Vagina (tissue), 2 donors: ENCODE results near the gene GALNT16. TPM values are rescaled to one million over a fixed set of nuclear protein-coding genes. Genes with fewer than 3 reads are reported as not detected.

ENCODE experiments used
- DNase-seq, 2 donors: peaks; one replicate each; pipeline ENCODE4 v3.0.0-alpha.2; 2017; ENCODE audit errors: extremely low spot score in 2 of 2
- H3K27ac ChIP-seq: fragments of 200-600 bp; sonication (generic); one replicate; pipeline ENCODE4 v1.5.1; 2019
- H3K27me3 ChIP-seq: fragments of 200-600 bp; sonication (generic); one replicate; pipeline ENCODE4 v1.5.1; 2019
- H3K36me3 ChIP-seq, 2 donors: fragments of 200-600 bp; sonication (generic); one replicate each; pipeline ENCODE4 v1.5.1; 2017 to 2019
- H3K4me1 ChIP-seq: fragments of 200-600 bp; sonication (generic); one replicate; pipeline ENCODE4 v1.5.1; 2019
- H3K4me3 ChIP-seq, 2 donors: fragments of 200-600 bp; sonication (generic); 1 replicate in 1 of 2; 2 replicates in 1 of 2; pipeline ENCODE4 v1.5.1; 2016 to 2019
- H3K9me3 ChIP-seq: fragments of 200-600 bp; sonication (generic); one replicate; pipeline ENCODE4 v1.5.1; 2019
- POLR2A ChIP-seq, 2 donors: fragments of 450-650 bp; IDR thresholded peaks; one replicate each; pipeline ENCODE4 v1.6.1; 2017; ENCODE audit warnings: antibody characterized with exemption in 2 of 2, mild to moderate bottlenecking in 2 of 2, moderate library complexity in 2 of 2
- POLR2AphosphoS5 ChIP-seq, 2 donors: sonication (generic); formaldehyde crosslinking; IDR thresholded peaks; one replicate each; pipeline ENCODE4 v1.9.0; 2017; ENCODE audit warnings: antibody characterized with exemption in 2 of 2, mild to moderate bottlenecking in 2 of 2, low read depth in 1 of 2; ENCODE audit not compliant: insufficient read depth in 1 of 2
- intact Hi-C: fragments of 100-400 bp; cut with DNase I; formaldehyde crosslinking; loops from one replicate; pipeline ENCODE4 v1.15.1; 2023
- total RNA-seq: library from RNA; depleted of rRNA; stranded (reverse); fragments of >200 nt; gene quantifications from one replicate; pipeline ENCODE4 v1.2.3, GENCODE V29; 2016
- TF ChIP-seq, protein P1 (sequence below), 3 experiments: fragments of 450-650 bp in 2 of 3; fragments of 200-600 bp in 1 of 3; sonication (generic) in 1 of 3; IDR thresholded peaks; one replicate each; pipeline ENCODE4 v1.5.1; 2017 to 2019; ENCODE audit warnings: antibody characterized with exemption in 3 of 3, mild to moderate bottlenecking in 2 of 3, moderate library complexity in 2 of 3

GALNT16 gene
- total RNA-seq, 1 donor from 2014 or later: 5.2 TPM

DNA sequence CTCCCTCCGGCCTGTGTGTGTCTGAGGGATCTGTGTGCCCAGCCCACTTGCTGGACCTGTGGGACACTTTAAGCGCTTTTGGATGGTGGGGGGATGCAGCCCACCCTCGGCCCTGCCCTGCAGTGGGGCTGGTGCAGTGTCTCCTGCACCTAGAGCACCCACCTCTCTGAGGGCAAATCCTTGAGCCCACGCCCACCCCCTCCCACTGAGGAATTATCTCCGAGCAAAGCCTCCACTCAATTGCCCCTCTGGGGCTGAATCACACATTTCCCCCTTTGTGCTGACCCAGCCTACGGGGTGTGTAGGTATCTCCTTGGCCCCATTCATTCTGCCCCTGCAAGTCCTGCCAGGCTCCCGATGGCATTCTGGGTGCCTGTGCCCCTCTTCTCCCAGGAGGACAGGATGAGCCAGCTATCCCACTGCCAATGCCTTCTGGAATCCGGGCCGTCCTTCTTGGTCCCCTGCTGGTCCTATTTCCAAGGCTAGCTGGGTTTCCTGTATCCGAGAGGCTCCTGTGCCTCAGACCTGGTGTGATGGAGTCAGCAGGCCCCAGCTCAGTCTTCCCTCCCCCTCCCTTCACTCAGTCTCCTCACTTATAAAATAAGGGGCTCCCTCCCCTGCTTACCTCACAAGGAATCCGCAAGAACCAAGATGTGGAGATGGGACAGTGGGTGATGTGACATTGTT, 89.3 kb downstream of the GALNT16 start:
- DNase-seq: no peak
- H3K9me3 ChIP-seq: no peaks in the 10 kb centered on the region
- intact Hi-C loops: no loop called here
- H3K27me3 ChIP-seq: no peaks in the 10 kb centered on the region
- H3K4me3 ChIP-seq: no peak overlapping the region
- no peak overlapping the region for H3K27ac ChIP-seq
- TF ChIP-seq POLR2A (IDR thresholded peaks at IDR 0.05) (no peak), POLR2AphosphoS5 (IDR thresholded peaks at IDR 0.05; ENCODE audit: insufficient read depth in 1 of 2, low read depth in 1 of 2) (no peak)
- H3K36me3 ChIP-seq: no peaks in the 10 kb centered on the region
- H3K4me1 ChIP-seq: peaks cover 6% of the 10 kb centered on the region

DNA sequence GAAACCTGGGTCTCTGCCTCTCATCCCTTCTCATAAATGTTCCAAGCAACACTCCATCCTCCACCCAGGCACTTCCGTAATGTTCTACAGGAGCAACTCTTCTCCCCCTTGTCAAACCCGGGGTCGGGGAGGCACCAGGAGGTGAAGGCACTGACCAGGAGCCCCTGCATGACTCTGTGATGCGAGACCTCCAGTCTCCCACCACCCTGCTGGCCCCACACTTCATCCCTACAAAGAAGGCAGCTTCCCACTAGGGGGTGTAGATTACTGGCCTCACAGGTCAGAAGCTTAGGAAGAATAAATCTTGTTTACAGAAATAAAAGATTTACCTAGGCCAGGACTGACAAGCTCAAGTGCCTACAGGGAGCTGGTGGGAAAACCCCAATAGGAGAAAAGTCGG, 90.9 kb downstream of the GALNT16 start:
- H3K27me3 ChIP-seq: no peaks in the 10 kb centered on the region
- H3K27ac ChIP-seq: no peak overlapping the region
- TF ChIP-seq POLR2A (IDR thresholded peaks at IDR 0.05) (no peak), POLR2AphosphoS5 (IDR thresholded peaks at IDR 0.05; ENCODE audit: insufficient read depth in 1 of 2, low read depth in 1 of 2) (no peak)
- TF ChIP-seq, protein P1, sequence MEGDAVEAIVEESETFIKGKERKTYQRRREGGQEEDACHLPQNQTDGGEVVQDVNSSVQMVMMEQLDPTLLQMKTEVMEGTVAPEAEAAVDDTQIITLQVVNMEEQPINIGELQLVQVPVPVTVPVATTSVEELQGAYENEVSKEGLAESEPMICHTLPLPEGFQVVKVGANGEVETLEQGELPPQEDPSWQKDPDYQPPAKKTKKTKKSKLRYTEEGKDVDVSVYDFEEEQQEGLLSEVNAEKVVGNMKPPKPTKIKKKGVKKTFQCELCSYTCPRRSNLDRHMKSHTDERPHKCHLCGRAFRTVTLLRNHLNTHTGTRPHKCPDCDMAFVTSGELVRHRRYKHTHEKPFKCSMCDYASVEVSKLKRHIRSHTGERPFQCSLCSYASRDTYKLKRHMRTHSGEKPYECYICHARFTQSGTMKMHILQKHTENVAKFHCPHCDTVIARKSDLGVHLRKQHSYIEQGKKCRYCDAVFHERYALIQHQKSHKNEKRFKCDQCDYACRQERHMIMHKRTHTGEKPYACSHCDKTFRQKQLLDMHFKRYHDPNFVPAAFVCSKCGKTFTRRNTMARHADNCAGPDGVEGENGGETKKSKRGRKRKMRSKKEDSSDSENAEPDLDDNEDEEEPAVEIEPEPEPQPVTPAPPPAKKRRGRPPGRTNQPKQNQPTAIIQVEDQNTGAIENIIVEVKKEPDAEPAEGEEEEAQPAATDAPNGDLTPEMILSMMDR (IDR thresholded peaks at IDR 0.05): no peak
- H3K4me3 ChIP-seq: no peak overlapping the region
- no peak for DNase-seq
- intact Hi-C loops: loop anchor here (10.0 kb wide), 1 partner anchor 86 kb away; the partner anchor contains the start of gene GALNT16
- H3K9me3 ChIP-seq: no peaks in the 10 kb centered on the region
- H3K4me1 ChIP-seq: peaks cover 23% of the 10 kb centered on the region
- H3K36me3 ChIP-seq: no peaks in the 10 kb centered on the region

DNA sequence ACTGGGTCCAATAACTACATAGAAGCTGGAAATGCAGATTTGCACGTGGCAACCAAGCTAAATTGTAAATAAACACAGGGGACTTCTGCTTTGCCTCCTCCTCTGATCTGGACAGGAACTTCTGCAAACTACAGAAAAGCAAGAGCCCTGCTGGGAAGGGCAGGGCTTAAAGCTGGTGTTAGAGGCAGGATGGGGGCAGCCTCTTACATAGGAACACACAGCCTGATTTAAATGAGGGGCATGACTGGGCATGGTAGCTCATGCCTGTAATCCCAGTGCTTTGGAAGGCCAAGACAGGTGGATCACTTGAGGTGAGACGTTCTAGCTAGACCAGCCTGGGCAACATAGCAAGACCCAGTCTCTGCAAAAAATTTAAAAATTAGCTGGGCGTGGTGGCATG, 91.4 kb downstream of the GALNT16 start:
- Histone ChIP-seq H3K4me3 (no peak overlapping the region), H3K27me3 (no peaks in the 10 kb centered on the region), H3K27ac (no peak overlapping the region), H3K4me1 (peaks cover 28% of the 10 kb centered on the region), H3K9me3 (no peaks in the 10 kb centered on the region), H3K36me3 (no peaks in the 10 kb centered on the region)
- no peak for DNase-seq
- TF ChIP-seq, protein P1 (IDR thresholded peaks at IDR 0.05): no peak
- TF ChIP-seq POLR2AphosphoS5 (IDR thresholded peaks at IDR 0.05; ENCODE audit: insufficient read depth in 1 of 2, low read depth in 1 of 2) (no peak), POLR2A (IDR thresholded peaks at IDR 0.05) (no peak)
- intact Hi-C loops: loop anchor here (10.0 kb wide), 1 partner anchor 87 kb away; the partner anchor contains the start of gene GALNT16

DNA sequence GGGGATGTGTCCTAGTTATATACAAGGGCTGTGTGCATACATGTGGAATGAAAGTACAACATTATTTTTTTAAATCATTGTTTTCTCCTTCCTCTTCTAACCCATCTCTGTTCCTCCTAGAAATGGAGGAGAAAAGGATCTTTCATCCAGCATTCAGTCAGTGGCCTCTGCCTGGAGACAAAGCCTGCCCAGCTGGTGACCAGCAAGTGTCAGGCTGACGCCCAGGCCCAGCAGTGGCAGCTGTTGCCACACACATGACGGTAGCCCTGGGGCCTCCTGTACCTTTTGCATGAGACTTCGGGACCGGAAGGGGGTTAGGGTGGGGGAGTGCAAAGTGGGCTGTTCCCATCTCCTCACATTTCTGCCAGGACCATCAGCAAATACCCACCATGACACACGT, 92.0 kb downstream of the GALNT16 start:
- Histone ChIP-seq H3K9me3 (no peaks in the 10 kb centered on the region), H3K4me3 (no peak overlapping the region), H3K27ac (no peak overlapping the region), H3K27me3 (no peaks in the 10 kb centered on the region), H3K4me1 (peaks cover 31% of the 10 kb centered on the region), H3K36me3 (no peaks in the 10 kb centered on the region)
- intact Hi-C loops: loop anchor here (10.0 kb wide), 1 partner anchor 87 kb away; the partner anchor contains the start of gene GALNT16
- TF ChIP-seq, protein P1 (IDR thresholded peaks at IDR 0.05): no peak
- no peak for TF ChIP-seq POLR2AphosphoS5 (IDR thresholded peaks at IDR 0.05; ENCODE audit: insufficient read depth in 1 of 2, low read depth in 1 of 2)
- no peak for TF ChIP-seq POLR2A (IDR thresholded peaks at IDR 0.05)
- no peak for DNase-seq

DNA sequence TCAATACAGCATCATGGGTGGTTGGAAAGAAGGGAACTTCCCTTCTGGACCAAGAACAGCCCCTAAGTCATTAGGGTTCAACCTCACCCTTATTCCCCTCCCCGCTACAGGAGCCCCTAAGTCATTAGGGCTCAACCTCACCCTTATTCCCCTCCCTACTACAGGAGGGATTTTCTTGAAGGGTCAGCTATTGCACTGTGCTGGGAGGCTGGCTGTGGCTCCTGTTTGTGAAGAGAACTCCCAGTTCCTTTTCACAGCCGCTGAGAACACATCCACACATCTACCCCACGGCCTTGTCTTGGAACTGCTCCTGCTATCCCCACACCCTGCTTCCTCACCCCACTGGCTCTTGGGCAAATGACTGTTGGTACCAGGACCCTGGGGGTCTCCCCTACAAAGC, 93.2 kb downstream of the GALNT16 start:
- no peaks in the 10 kb centered on the region for H3K27me3 ChIP-seq
- no peak for DNase-seq
- H3K27ac ChIP-seq: no peak overlapping the region
- TF ChIP-seq, protein P1 (IDR thresholded peaks at IDR 0.05): no peak
- TF ChIP-seq POLR2A (IDR thresholded peaks at IDR 0.05) (no peak), POLR2AphosphoS5 (IDR thresholded peaks at IDR 0.05; ENCODE audit: insufficient read depth in 1 of 2, low read depth in 1 of 2) (no peak)
- no peaks in the 10 kb centered on the region for H3K36me3 ChIP-seq
- intact Hi-C loops: loop anchor here (10.0 kb wide), 1 partner anchor 88 kb away; the partner anchor contains the start of gene GALNT16
- H3K4me1 ChIP-seq: peaks cover 38% of the 10 kb centered on the region
- H3K4me3 ChIP-seq: no peak overlapping the region
- no peaks in the 10 kb centered on the region for H3K9me3 ChIP-seq
